ENCODE measurements around the gene ENDOV.

Gene ENDOV

GRCh38 chr17:80418589-80418988 lies 3.6 kb downstream of the ENDOV start:
- no peak for DNase-seq

GRCh38 chr17:80419255-80419654 lies 4.3 kb downstream of the ENDOV start:
- no peak for DNase-seq

- DNase-seq, result no peak
Measured at GRCh38 chr17:80421381-80422090, 6.6 kb downstream of the ENDOV start.

GRCh38 chr17:80422276-80422675 lies 7.3 kb downstream of the ENDOV start:
- DNase-seq, result no peak

- DNase-seq, result no peak
Measured at GRCh38 chr17:80422981-80423380, 8.0 kb downstream of the ENDOV start.

- DNase-seq, result no peak
Measured at GRCh38 chr17:80423536-80424225, 8.7 kb downstream of the ENDOV start.

GRCh38 chr17:80424261-80424660 lies 9.3 kb downstream of the ENDOV start:
- DNase-seq, result no peak

GRCh38 chr17:80424878-80425765 lies 10.2 kb downstream of the ENDOV start:
- DNase-seq, result no peak

GRCh38 chr17:80425835-80426426 lies 11.0 kb downstream of the ENDOV start:
- no peak for DNase-seq

GRCh38 chr17:80426671-80427326 lies 11.8 kb downstream of the ENDOV start:
- DNase-seq, result peak; percentile 10

- DNase-seq, result no peak
Measured at GRCh38 chr17:80427366-80428282, 12.7 kb downstream of the ENDOV start.

GRCh38 chr17:80428363-80428762 lies 13.4 kb downstream of the ENDOV start:
- DNase-seq, result no peak

- DNase-seq, result no peak
Measured at GRCh38 chr17:80428796-80429195, 13.8 kb downstream of the ENDOV start.

- no peak for DNase-seq
Measured at GRCh38 chr17:80429356-80430275, 14.6 kb downstream of the ENDOV start.

GRCh38 chr17:80430446-80431245 lies 15.7 kb downstream of the ENDOV start:
- DNase-seq, result no peak

- DNase-seq, result no peak
Measured at GRCh38 chr17:80431246-80432195, 16.6 kb downstream of the ENDOV start.

GRCh38 chr17:80432350-80432955 lies 17.5 kb downstream of the ENDOV start:
- no peak for DNase-seq
